Activated CD8-positive, alpha-beta memory T cell treated with anti-CD3 and anti-CD28 coated beads for 24 hours (primary cell): Measurements from ENCODE around the gene BMAL1.
"Not testable (repeated sequence)": the region's sequence is repeated elsewhere in the genome, so short reads cannot be mapped to it uniquely, and the experiment has no call there.

Experiments used
- DNase-seq: peaks from one replicate; pipeline ENCODE4 v3.0.0-alpha.2; 2020

Gene BMAL1

DNA sequence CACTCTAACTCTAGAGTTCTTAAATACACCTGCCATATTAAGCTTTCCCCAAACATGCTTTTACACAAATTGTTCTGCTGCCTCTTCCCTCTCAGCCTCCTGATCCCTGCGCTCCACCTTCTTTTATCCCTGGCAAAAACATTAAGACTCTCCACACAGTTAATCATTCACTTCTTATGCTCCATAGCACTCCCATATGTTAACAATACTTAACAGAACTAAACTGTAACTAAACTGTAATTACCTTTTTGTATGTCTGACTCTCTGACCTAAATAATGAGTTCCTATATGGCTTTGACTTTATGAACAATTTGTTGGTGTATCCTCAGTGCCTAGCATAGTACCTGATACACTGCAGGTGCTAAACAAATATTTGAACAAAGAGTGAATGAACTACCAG lies 113.6 kb downstream of the BMAL1 start:
- no peak for DNase-seq

DNA sequence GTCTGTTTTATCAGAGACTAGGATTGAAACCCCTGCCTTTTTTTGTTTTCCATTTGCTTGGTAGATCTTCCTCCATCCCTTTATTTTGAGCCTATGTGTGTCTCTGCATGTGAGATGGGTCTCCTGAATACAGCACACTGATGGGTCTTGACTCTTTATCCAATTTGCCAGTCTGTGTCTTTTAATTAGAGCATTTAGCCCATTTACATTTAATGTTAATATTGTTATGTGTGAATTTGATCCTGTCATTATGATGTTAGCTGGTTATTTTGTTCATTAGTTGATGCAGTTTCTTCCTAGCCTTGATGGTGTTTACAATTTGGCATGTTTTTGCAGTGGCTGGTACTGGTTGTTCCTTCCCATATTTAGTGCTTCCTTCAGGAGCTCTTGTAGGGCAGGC lies 120.7 kb downstream of the BMAL1 start:
- DNase-seq, result not testable (repeated sequence)

DNA sequence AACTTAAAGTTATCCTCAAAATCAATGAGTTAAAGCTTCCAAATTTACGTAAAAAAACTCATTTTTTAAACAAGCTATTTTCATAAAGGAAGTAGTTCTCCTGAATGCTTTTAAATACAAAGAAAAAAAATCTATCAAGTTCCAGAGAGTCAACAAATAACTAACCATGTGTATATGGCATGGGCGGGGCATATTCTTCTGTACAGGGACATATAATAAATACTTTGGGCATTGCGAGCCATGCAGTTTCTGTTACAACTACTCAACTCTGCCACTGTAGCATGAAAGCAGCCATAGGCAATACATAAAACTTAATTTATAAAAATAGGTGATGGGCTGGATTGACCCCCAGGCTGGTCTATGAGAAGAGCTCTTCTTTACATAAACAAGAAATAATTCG lies 127.6 kb downstream of the BMAL1 start:
- no peak for DNase-seq

DNA sequence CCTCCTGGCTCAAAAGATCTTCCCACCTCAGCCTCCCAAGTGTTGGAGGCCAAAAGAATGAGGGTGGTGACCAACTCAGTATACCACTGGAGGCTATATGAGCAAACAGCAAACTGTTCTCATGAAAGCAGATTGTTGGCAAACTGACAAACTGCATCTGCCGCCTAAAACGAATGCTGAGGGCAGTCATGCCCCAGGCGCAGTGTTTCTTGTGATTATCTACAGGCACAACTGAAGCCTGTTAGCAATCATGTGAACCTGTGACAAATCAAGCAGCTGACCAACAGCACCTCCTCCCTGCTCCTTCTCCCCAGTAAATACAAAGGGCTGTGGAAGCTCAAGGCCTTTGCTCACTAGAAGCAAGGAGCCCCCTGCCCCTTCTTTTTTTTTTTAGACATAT lies 137.6 kb downstream of the BMAL1 start:
- no peak for DNase-seq

DNA sequence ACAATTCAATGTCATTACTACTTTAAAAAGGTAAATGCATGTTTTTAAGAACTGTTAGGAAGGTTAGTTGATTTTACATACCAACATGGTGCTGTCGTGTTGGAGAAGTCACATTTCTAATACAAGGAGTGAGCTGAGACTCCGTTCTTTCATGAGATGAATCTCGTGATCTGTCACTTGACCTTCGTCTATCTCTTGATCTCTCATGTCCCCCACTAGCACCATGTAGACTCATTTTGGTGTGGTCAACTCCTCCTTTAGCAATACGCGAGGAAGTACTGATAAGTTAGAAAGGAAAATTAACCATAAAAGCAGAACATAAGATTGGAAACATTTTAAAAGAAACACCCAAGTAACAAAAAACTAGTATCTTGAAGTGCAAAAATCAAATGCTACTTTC lies 144.0 kb downstream of the BMAL1 start:
- no peak for DNase-seq

DNA sequence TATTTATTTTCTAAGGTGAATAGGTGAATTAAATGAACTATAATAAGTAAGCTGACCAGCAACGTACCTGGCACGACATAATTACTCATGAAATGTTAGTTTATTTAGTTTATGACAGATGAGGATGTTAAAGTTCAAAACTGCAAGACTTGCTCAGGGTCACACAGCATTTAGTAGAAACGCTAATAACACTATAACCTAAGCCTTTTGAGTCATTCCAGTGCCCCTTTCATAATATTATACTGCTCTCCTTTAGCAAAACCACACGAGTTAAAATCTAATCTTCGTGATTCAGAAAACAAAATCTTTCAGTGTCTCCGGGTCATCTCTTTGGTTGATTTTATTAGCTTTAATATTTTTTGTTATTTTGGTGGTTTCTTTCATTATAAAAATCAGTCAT lies 145.8 kb downstream of the BMAL1 start:
- no peak for DNase-seq

DNA sequence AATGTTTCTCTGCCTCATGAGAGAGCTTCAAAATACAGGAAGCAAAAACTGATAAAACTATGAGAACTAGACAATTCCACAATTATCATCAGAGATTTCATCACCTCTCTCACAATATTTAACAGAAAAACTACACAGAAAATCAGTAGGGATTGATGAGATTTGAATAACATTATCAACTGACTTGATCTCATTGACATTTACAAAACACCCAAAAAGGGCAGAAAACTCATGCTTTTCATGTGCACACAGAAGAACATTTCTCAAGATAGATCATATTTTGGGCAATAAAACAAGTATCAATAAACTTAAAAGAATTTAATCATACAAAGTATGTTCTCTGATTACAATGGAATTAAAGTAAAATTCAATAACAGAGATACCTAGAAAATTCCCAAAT lies 149.8 kb downstream of the BMAL1 start:
- DNase-seq, result no peak

DNA sequence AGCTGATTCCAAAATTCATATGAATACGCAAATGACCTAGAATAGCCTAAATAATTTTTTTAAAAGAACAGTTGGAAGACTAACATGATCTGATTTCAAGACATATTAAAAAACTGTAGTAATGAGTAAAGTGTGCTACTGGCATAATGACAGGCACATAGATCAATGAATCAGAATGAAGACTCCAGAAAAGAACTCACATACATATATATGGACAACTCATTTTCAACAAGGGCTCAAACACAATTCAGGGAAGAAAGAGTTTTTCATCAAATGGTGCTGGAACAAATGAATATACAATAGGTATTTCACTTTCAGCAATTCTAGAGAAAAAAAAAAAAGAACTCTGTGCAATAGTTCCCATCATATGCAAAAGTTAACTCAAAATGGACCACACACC lies 151.7 kb downstream of the BMAL1 start:
- no peak for DNase-seq

DNA sequence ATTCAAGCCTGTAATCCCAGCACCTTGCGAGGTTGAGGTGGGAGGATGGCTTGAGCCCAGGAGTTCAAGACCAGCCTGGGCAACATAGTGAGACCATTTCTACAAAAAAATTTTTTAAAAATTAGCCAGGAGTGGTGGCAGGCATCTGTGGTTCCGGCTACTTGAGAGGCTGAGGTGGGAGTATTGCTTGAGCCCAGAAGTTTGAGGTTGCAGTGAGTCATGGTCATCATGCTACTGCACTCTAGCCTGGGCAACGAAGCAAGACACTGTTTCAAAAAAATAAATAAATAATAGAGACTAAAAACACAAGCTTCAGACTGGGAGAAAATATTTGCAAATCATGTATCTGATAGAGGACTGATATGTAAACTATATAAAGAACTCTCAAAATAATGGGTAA lies 152.2 kb downstream of the BMAL1 start:
- no peak for DNase-seq

DNA sequence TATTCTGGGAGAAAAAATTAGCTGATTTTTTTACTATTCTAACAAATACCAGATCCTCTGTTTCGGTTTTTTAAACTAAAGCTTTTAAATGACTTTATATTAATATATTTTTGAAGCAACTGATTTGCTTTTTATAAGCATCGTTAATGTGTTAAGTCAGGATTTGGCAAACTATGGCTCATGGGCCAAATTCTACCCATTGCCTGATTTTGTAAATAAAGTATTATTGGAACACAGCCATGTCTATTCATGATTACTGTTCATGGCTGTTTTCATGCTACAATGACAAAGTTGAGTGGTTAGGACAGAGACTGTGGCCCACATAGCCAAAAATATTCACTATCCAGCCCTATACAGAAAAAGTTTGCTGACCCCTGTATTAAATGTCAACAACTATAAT lies 155.8 kb downstream of the BMAL1 start:
- DNase-seq, result no peak

DNA sequence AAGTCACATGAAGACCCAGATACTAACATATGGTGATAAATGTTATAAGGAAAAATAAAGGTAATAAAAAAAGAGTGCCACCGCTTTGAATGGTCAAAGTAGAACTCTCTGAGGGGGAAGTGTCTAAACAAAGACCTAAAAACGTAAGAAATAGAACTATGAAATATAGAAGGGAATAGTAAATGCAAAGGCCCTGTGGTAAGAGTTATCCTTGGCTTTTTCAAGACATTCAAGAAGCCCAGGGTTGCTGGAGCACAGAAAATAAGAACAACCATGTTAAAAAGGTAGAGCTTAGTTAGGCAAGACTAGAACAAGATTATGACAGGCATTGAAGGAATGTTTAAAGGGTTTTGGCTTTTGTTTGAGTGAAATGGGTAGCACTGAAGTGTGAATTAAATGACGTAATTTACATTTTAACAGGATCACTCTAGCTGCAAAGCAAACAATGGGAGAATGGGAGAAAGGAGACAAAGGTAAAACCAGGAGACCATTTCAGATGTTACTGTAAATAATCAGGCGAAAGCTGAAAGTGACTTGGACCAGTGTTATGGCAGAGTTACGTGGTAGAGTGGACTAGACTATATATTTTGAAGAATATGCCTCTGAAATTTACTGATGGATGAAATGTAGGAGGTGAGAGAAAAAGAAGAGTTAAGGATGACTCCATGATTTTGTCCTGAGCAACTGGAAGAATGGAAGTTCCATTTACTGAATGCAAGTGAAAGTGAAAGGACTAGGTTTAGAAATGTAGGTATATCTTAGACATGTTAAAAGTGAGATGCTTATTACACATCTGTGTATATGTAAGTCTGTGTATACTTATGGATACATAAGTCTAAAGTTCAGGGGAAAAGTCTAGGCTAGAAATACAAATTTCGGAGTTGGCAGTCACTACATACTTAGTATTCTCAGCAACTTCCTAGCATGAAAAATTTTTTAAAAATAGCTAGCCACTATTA lies 156.9 kb downstream of the BMAL1 start:
- DNase-seq, result no peak

DNA sequence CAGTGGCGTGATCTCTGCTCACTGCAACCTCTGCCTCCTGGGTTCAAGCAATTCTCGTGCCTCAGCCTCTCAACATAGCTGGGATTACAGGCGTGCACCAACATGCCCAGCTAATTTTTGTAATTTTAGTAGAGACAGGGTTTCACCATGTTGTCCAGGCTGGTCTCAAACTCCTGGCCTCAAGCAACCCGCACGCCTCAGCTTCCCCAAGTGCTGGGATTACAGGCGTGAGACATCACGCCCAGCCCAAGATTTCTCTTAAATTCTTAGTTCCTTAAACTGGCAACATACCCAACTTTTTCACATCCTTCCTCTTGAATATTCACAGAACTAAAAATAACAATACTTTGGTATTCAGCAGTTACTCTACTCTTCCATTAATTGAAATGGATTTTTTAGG lies 159.2 kb downstream of the BMAL1 start:
- not testable (repeated sequence) for DNase-seq
